Astrocyte (in vitro differentiated cells and primary cell): ENCODE data around the gene SLC35B1. TPM values are rescaled to one million over a fixed set of nuclear protein-coding genes. Genes with fewer than 3 reads are reported as not detected.

Experiments
- DNase-seq: peaks from one replicate; pipeline ENCODE4 v3.0.0-alpha.2; 2010; ENCODE audit warnings: low read depth
- FAIRE-seq: peaks from 2 replicates; lab custom pipeline; 2011; peaks lifted over from hg19 to GRCh38; lab: Jason Lieb, UNC
- H2AFZ ChIP-seq: 2 replicates; pipeline ENCODE4 v1.6.0; 2012; ENCODE audit warnings: low read depth, low read length, inconsistent platforms
- H3K27ac ChIP-seq: 2 replicates; pipeline ENCODE4 v1.5.1; 2011; ENCODE audit warnings: low read depth, low read length, inconsistent platforms
- H3K27me3 ChIP-seq: 2 replicates; pipeline ENCODE4 v1.6.0; 2011; ENCODE audit warnings: low read length, inconsistent platforms; ENCODE audit not compliant: insufficient read depth
- H3K36me3 ChIP-seq: 2 replicates; pipeline ENCODE4 v1.5.1; 2011; ENCODE audit warnings: low read length, inconsistent platforms; ENCODE audit not compliant: insufficient read depth
- H3K4me1 ChIP-seq: 2 replicates; pipeline ENCODE4 v1.5.1; 2011; ENCODE audit warnings: low read length, inconsistent platforms; ENCODE audit not compliant: insufficient read depth
- H3K4me2 ChIP-seq: 2 replicates; pipeline ENCODE4 v1.6.0; 2012; ENCODE audit warnings: low read length, inconsistent platforms
- H3K4me3 ChIP-seq: 2 replicates; pipeline ENCODE4 v1.5.1; 2011; ENCODE audit warnings: low read depth, mild to moderate bottlenecking, low read length, inconsistent platforms; ENCODE audit not compliant: insufficient read depth
- H3K79me2 ChIP-seq: 2 replicates; pipeline ENCODE4 v1.6.0; 2012; ENCODE audit warnings: mild to moderate bottlenecking, low read length, inconsistent platforms; ENCODE audit not compliant: insufficient read depth
- H3K9ac ChIP-seq: 2 replicates; pipeline ENCODE4 v1.6.0; 2012; ENCODE audit warnings: mild to moderate bottlenecking, low read length, inconsistent platforms
- H3K9me3 ChIP-seq: 2 replicates; pipeline ENCODE4 v1.5.1; 2012; ENCODE audit warnings: low read depth, mild to moderate bottlenecking, low read length, inconsistent platforms; ENCODE audit not compliant: insufficient read depth
- H4K20me1 ChIP-seq: 2 replicates; pipeline ENCODE4 v1.6.0; 2012; ENCODE audit warnings: low read length, inconsistent platforms; ENCODE audit not compliant: insufficient read depth
- H3K27ac Mint-ChIP-seq: one replicate; pipeline ENCODE4 v1.8.0; 2021; ENCODE audit warnings: mild to moderate bottlenecking, mixed read lengths; ENCODE audit not compliant: unreplicated experiment
- H3K27me3 Mint-ChIP-seq: one replicate; pipeline ENCODE4 v1.8.0; 2021; ENCODE audit warnings: low read depth, mixed read lengths; ENCODE audit not compliant: unreplicated experiment
- H3K36me3 Mint-ChIP-seq: one replicate; pipeline ENCODE4 v1.8.0; 2021; ENCODE audit warnings: low read depth, mixed read lengths; ENCODE audit not compliant: unreplicated experiment
- H3K4me1 Mint-ChIP-seq: one replicate; pipeline ENCODE4 v1.8.0; 2021; ENCODE audit warnings: low read depth, mixed read lengths; ENCODE audit not compliant: unreplicated experiment
- H3K4me3 Mint-ChIP-seq: one replicate; pipeline ENCODE4 v1.8.0; 2021; ENCODE audit warnings: mild to moderate bottlenecking, moderate library complexity, mixed read lengths; ENCODE audit not compliant: unreplicated experiment
- H3K9me3 Mint-ChIP-seq: one replicate; pipeline ENCODE4 v1.8.0; 2021; ENCODE audit warnings: mild to moderate bottlenecking, mixed read lengths; ENCODE audit not compliant: unreplicated experiment
- CTCF ChIP-seq: IDR thresholded peaks from 2 replicates; pipeline ENCODE4 v1.5.1; 2011; ENCODE audit warnings: low read depth, mild to moderate bottlenecking, inconsistent platforms, low read length, moderate library complexity; ENCODE audit not compliant: insufficient read depth
- EZH2 ChIP-seq: IDR thresholded peaks from 2 replicates; pipeline ENCODE4 v1.6.1; 2012; ENCODE audit warnings: mild to moderate bottlenecking, low read length, inconsistent platforms; ENCODE audit not compliant: insufficient read depth
- total RNA-seq: library from RNA; stranded (reverse); gene quantifications from 2 replicates; pipeline ENCODE4 v1.2.1, GENCODE V29; 2021

SLC35B1 gene
- total RNA-seq, 1 donor from 2014 or later = 61.1 TPM

GRCh38 chr17:49681106-49681979 is 26.4 kb downstream of the SLC35B1 start:
- H3K9ac ChIP-seq = no peak overlapping the region
- H3K27ac Mint-ChIP-seq = no peak overlapping the region
- peaks cover 10% of the 10 kb centered on the region for H3K79me2 ChIP-seq
- peaks cover 8% of the 10 kb centered on the region for H3K27me3 ChIP-seq
- H3K36me3 Mint-ChIP-seq = peaks cover 2% of the 10 kb centered on the region
- H4K20me1 ChIP-seq = peaks cover 8% of the 10 kb centered on the region
- no peaks in the 10 kb centered on the region for H3K4me1 Mint-ChIP-seq
- no peaks in the 10 kb centered on the region for H3K27me3 Mint-ChIP-seq
- peaks cover 6% of the 10 kb centered on the region for H3K4me1 ChIP-seq
- no peak overlapping the region for H3K4me2 ChIP-seq
- no peaks in the 10 kb centered on the region for H3K36me3 ChIP-seq
- no peak overlapping the region for H3K27ac ChIP-seq
- no peak overlapping the region for H3K4me3 Mint-ChIP-seq
- DNase-seq (no peak), FAIRE-seq (no peak)
- H3K9me3 ChIP-seq = no peaks in the 10 kb centered on the region
- H3K9me3 Mint-ChIP-seq = no peaks in the 10 kb centered on the region
- H3K4me3 ChIP-seq = no peak overlapping the region
- no peak overlapping the region for H2AFZ ChIP-seq
- no peak for TF ChIP-seq EZH2
- TF ChIP-seq CTCF = no peak

GRCh38 chr17:49680314-49680713 is 27.4 kb downstream of the SLC35B1 start:
- Histone ChIP-seq H4K20me1 (peaks cover 18% of the 10 kb centered on the region), H3K27ac (no peak overlapping the region), H3K27me3 (peaks cover 8% of the 10 kb centered on the region), H3K79me2 (peaks cover 21% of the 10 kb centered on the region), H3K4me3 (no peak overlapping the region), H3K36me3 (no peaks in the 10 kb centered on the region), H3K9me3 (no peaks in the 10 kb centered on the region), H3K4me2 (no peak overlapping the region), H2AFZ (no peak overlapping the region), H3K9ac (no peak overlapping the region), H3K4me1 (peaks cover 10% of the 10 kb centered on the region)
- TF ChIP-seq EZH2 (no peak), CTCF (no peak)
- Mint-ChIP-seq H3K27me3 (no peaks in the 10 kb centered on the region), H3K27ac (no peak overlapping the region), H3K36me3 (peaks cover 2% of the 10 kb centered on the region), H3K4me1 (peaks cover 6% of the 10 kb centered on the region), H3K4me3 (no peak overlapping the region), H3K9me3 (no peaks in the 10 kb centered on the region)
- DNase-seq = no peak
- no peak for FAIRE-seq
